ENCODE results near the gene MPC1L. TPM values are rescaled to one million over a fixed set of nuclear protein-coding genes. Genes with fewer than 3 reads are reported as not detected.
A peak's percentile ranks its signal among the peaks of the same experiment; 100 is the strongest.

The MPC1L gene
- total RNA-seq, 6 donors from 2014 or later = not detected

- DNase-seq (no peak), ATAC-seq (ENCODE audit: low FRiP score in 2 of 2) (no peak)
- H3K9me3 ChIP-seq = no peaks in the 10 kb centered on the region
- no peaks in the 10 kb centered on the region for H3K4me1 ChIP-seq
- H3K36me3 ChIP-seq = peaks cover 0 to 70% (median 25%) of the 10 kb centered on the region in 4 donors
- no peak for TF ChIP-seq POLR2AphosphoS5 (IDR thresholded peaks at IDR 0.05)
- TF ChIP-seq CTCF (IDR thresholded peaks at IDR 0.05) = no peak
- no peak for TF ChIP-seq EP300 (IDR thresholded peaks at IDR 0.05)
- TF ChIP-seq POLR2A (IDR thresholded peaks at IDR 0.05) = no peak
- no peak overlapping the region for H3K4me3 ChIP-seq
- H3K27me3 ChIP-seq = no peaks in the 10 kb centered on the region
- no peak overlapping the region for H3K27ac ChIP-seq
- WGBS, 2 donors = 81 to 91% methylated on average over 5 of the region's 5 CpGs
These were observed 5.3 kb downstream of the MPC1L start for GRCh38 chrX:40628506-40628905.

- Histone ChIP-seq H3K27ac (no peak overlapping the region), H3K36me3 (peaks cover 0 to 96% (median 38%) of the 10 kb centered on the region in 4 donors), H3K27me3 (no peaks in the 10 kb centered on the region), H3K4me1 (no peaks in the 10 kb centered on the region), H3K4me3 (no peak overlapping the region), H3K9me3 (no peaks in the 10 kb centered on the region)
- WGBS, 2 donors = 90 to 96% methylated on average over 4 of the region's 4 CpGs
- ATAC-seq (ENCODE audit: low FRiP score in 2 of 2) (no peak), DNase-seq (no peak)
- no peak for TF ChIP-seq EP300 (IDR thresholded peaks at IDR 0.05)
These were observed 9.0 kb downstream of the MPC1L start for GRCh38 chrX:40632199-40632598.

GRCh38 chrX:40637687-40638086 lies 14.5 kb downstream of the MPC1L start:
- no peak for DNase-seq
- Histone ChIP-seq H3K27ac (peak overlapping the region in 1 of 4 donors; percentile 2), H3K4me3 (no peak overlapping the region), H3K36me3 (peaks cover 0 to 80% (median 21%) of the 10 kb centered on the region in 4 donors), H3K9me3 (no peaks in the 10 kb centered on the region), H3K27me3 (no peaks in the 10 kb centered on the region), H3K4me1 (peaks cover 0 to 17% (median 11%) of the 10 kb centered on the region in 4 donors)
- TF ChIP-seq POLR2A (IDR thresholded peaks at IDR 0.05) (no peak), CTCF (IDR thresholded peaks at IDR 0.05) (no peak), EP300 (IDR thresholded peaks at IDR 0.05) (no peak), POLR2AphosphoS5 (IDR thresholded peaks at IDR 0.05) (no peak)
- no peak for ATAC-seq (ENCODE audit: low FRiP score in 2 of 2)
- 82 to 87% methylated on average over 3 of the region's 3 CpGs for WGBS, 2 donors

- ATAC-seq (ENCODE audit: low FRiP score in 2 of 2) = peak in 1 of 2 donors; percentile 57
These were observed 20.9 kb downstream of the MPC1L start for GRCh38 chrX:40644176-40644575.

GRCh38 chrX:40644821-40645358 lies 21.7 kb downstream of the MPC1L start:
- H3K4me3 ChIP-seq = peak overlapping the region in 3 of 4 donors; percentile 32 to 43 (median 33)
- peaks cover 6 to 66% (median 37%) of the 10 kb centered on the region in 4 donors for H3K4me1 ChIP-seq
- 2 to 14% methylated on average over 4 of the region's 4 CpGs for WGBS, 2 donors
- H3K27me3 ChIP-seq = no peaks in the 10 kb centered on the region
- ATAC-seq (ENCODE audit: low FRiP score in 2 of 2) (peak; percentile 61 to 82), DNase-seq (peak in 1 of 2 donors; percentile 71)
- no peaks in the 10 kb centered on the region for H3K9me3 ChIP-seq
- H3K27ac ChIP-seq = peak overlapping the region; percentile 78 to 82 (median 82)
- TF ChIP-seq EP300 (IDR thresholded peaks at IDR 0.05) = peak in 1 of 4 donors; percentile 36
- TF ChIP-seq POLR2AphosphoS5 (IDR thresholded peaks at IDR 0.05) = peak; percentile 63 to 79
- peak in 1 of 4 donors; percentile 18 for TF ChIP-seq POLR2A (IDR thresholded peaks at IDR 0.05)
- no peak for TF ChIP-seq CTCF (IDR thresholded peaks at IDR 0.05)
- H3K36me3 ChIP-seq = peaks cover 0 to 9% (median 0%) of the 10 kb centered on the region in 4 donors

More at GRCh38 chrX:40644176-40644575, 20.9 kb downstream of the MPC1L start:
- Histone ChIP-seq H3K4me1 (peaks cover 6 to 66% (median 37%) of the 10 kb centered on the region in 4 donors), H3K9me3 (no peaks in the 10 kb centered on the region), H3K27me3 (no peaks in the 10 kb centered on the region), H3K36me3 (peaks cover 0 to 16% (median 0%) of the 10 kb centered on the region in 4 donors), H3K27ac (peak overlapping the region; percentile 78 to 82 (median 82)), H3K4me3 (peak overlapping the region in 2 of 4 donors; percentile 33 to 43)
- 21 to 29% methylated on average over 5 of the region's 5 CpGs for WGBS, 2 donors
- TF ChIP-seq POLR2AphosphoS5 (IDR thresholded peaks at IDR 0.05) (peak; percentile 18 to 58), POLR2A (IDR thresholded peaks at IDR 0.05) (no peak), EP300 (IDR thresholded peaks at IDR 0.05) (no peak), CTCF (IDR thresholded peaks at IDR 0.05) (no peak)
- peak in 1 of 2 donors; percentile 32 for DNase-seq
